GM12891 (cell line): ENCODE measurements around the gene CFAP46.

Experiments
- POLR2A ChIP-seq: IDR thresholded peaks from 2 replicates; pipeline ENCODE4 v1.6.1; 2011; ENCODE audit warnings: low read depth, low read length, control low read depth
- POLR2AphosphoS5 ChIP-seq: IDR thresholded peaks from 2 replicates; pipeline ENCODE4 v1.6.1; 2011; ENCODE audit warnings: low read depth, low read length, control low read depth

GRCh38 chr10:132766291-132766690 is 176.1 kb downstream of the CFAP46 start:
- TF ChIP-seq POLR2AphosphoS5 = no peak
- TF ChIP-seq POLR2A = no peak
